ENCODE results near the gene PARN. TPM values are rescaled to one million over a fixed set of nuclear protein-coding genes. Genes with fewer than 3 reads are reported as not detected.

Gene PARN
- total RNA-seq, 1 experiment from 2014 or later: 56.2 TPM

GRCh38 chr16:14634389-14634725, 4.3 kb upstream of the PARN start:
- Histone ChIP-seq H2AFZ (ENCODE audit: low read length) (no peak overlapping the region), H3K27me3 (ENCODE audit: insufficient read depth, low read length) (no peaks in the 10 kb centered on the region), H3K56ac (ENCODE audit: insufficient read length, low read depth, low read length) (no peak overlapping the region), H3K14ac (ENCODE audit: insufficient read depth, low read length) (no peak overlapping the region), H4K91ac (ENCODE audit: insufficient read length, low read depth, low read length) (no peak overlapping the region), H4K8ac (replicated peaks; ENCODE audit: insufficient read length, low read depth, low read length) (no peak overlapping the region), H3K79me1 (ENCODE audit: insufficient read depth, low read depth, low read length, poor library complexity, severe bottlenecking) (peaks cover 15% of the 10 kb centered on the region), H2BK12ac (ENCODE audit: insufficient read length, low read depth, low read length) (peak overlapping the region; percentile 27), H3K4ac (ENCODE audit: low read depth, low read length) (no peak overlapping the region), H3K9ac (ENCODE audit: extremely low read depth, insufficient read length, low read length) (no peak overlapping the region), H3K79me2 (ENCODE audit: insufficient read depth, low read length) (peaks cover 19% of the 10 kb centered on the region; the same call in 1 of the 2 replicates), H2BK120ac (ENCODE audit: low read depth, low read length, poor library complexity, severe bottlenecking) (no peak overlapping the region), H3K23me2 (ENCODE audit: insufficient read length, low read depth, low read length, poor library complexity, severe bottlenecking) (peaks cover 13% of the 10 kb centered on the region), H2BK20ac (ENCODE audit: low read depth, low read length, poor library complexity, severe bottlenecking) (no peak overlapping the region), H4K20me1 (ENCODE audit: control insufficient read depth, insufficient read depth, insufficient read length) (no peaks in the 10 kb centered on the region), H4K5ac (ENCODE audit: insufficient read length, low read depth, low read length) (no peak overlapping the region), H2BK15ac (ENCODE audit: low read depth, low read length) (no peak overlapping the region), H3K4me2 (ENCODE audit: insufficient read depth, insufficient read length, low read length) (peak overlapping the region; percentile 86), H3K23ac (ENCODE audit: insufficient read length, low read depth, low read length) (no peak overlapping the region), H3K27ac (ENCODE audit: insufficient read length, low read depth, low read length) (no peak overlapping the region), H3K9me3 (ENCODE audit: control insufficient read depth, low read depth, low read length) (no peaks in the 10 kb centered on the region), H3K4me1 (ENCODE audit: insufficient read depth, low read length) (peaks cover 5% of the 10 kb centered on the region; the same call in 1 of the 2 replicates), H2BK5ac (ENCODE audit: insufficient read length, low read length) (no peak overlapping the region), H3K18ac (ENCODE audit: insufficient read length, low read depth, low read length) (no peak overlapping the region), H3T11ph (ENCODE audit: low read length) (no peak overlapping the region), H2AK5ac (ENCODE audit: insufficient read length, low read length) (no peak overlapping the region)
- no peak for TF ChIP-seq CTCF (conservative IDR thresholded peaks at IDR 0.05)
- no peak for DNase-seq
- no CpG with 5 or more reads among the region's 7 CpGs for WGBS (ENCODE audit: extremely low coverage, insufficient read length, low lambda C conversion rate)
- no peaks in the 10 kb centered on the region for H3K27me3 Mint-ChIP-seq (ENCODE audit: low read depth)
- H3K4me1 Mint-ChIP-seq: peaks cover 46 to 61% of the 10 kb centered on the region in 2 experiments
- peak overlapping the region; percentile 87 to 99 (median 98) for H3K27ac Mint-ChIP-seq
- peaks cover 12 to 27% (median 19%) of the 10 kb centered on the region in 3 experiments; a peak in 6 of 7 replicates for H3K36me3 Mint-ChIP-seq (ENCODE audit: insufficient read depth in 1 of 3, low read depth in 3 of 3)
- peak overlapping the region; percentile 100 for H3K4me3 Mint-ChIP-seq
- no peaks in the 10 kb centered on the region for H3K9me3 Mint-ChIP-seq
